GF-D8 (cell line): ENCODE data around the gene CABP4.

ENCODE experiments used
- DNase-seq: peaks from one replicate; lab custom pipeline; 2025; lab: John Stamatoyannopoulos, UW

Gene CABP4

DNA sequence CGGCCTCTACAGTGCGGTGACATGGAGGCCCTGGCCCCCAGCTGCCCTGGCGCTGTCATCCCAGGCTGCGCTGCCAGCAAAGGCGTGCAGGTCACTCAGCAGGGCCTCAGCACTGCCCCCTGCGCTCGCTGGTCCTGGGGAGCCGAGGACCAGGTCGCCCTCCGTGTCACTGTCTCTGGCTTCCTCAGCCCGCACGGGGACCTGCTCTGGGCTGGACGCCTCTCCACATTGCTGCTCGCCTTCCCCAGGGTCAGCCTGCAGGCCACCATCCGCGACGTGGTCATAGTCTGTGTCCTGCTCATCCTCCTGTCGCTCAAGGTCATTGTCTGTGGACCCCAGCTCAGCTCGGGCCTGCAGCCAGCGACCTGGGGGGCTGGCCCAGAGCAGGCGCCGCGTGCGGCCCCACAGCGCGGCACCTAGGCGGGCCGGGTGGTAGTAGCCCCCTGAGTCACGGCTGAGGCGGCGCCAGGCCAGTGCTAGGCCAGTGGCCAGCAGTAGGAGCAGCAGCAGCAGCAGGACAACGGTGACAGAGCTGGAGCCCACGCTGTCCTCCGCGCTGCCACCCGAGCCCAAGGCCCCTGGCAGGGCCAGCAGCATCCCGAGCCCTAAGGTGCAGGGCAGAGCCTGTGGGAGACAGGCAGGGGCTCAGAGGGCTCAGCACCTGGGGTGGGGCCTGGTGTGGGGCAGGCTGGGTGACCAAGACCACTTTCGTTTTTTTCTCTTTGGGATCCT is 19.3 kb upstream of the CABP4 start:
- no peak for DNase-seq

- DNase-seq: peak; percentile 68
Measured at GRCh38 chr11:67436459-67437081, 18.6 kb upstream of the CABP4 start.

DNA sequence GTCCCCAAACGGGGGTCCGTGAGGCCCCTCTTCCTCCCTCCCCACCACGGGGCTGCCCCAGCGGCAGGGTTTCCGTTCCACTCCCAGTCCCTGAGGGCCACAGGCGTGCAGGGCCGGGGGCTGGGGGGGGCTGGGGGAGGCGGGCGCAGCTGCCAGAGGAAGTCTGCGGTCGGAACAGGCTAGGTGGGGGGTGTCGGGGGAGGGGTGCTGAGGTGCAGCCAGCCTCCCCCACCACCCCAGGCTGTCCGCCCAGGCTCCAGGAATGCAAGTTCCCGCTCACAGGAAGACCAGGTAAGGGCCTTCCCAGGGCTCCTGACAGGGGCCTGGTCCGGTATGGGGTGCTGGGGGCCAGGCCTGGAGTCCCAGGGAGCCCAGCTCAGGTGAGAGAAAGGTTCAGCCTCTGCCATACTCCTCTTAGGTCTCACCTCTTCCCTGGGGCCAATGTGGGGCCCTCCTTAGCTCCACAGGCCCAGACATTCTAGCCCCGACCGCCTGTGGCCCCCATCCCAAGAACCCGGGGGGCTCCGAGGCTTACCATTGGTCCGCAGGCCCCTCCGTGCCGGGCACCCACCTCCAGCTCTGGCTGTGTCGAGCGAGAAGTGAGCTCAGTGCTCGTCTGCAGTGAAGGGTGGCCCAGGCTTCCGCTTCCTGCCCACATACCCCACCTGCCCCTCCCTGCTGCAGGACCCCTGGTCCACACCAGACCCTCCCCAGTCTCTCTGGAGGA is 17.9 kb upstream of the CABP4 start, which contains the start of gene PTPRCAP:
Gene PTPRCAP, minus strand, starts transcription at position 601 of the 727 bp plus-strand sequence. Its CDS starts 63 bp downstream, at position 538.
- DNase-seq: peak; percentile 56

DNA sequence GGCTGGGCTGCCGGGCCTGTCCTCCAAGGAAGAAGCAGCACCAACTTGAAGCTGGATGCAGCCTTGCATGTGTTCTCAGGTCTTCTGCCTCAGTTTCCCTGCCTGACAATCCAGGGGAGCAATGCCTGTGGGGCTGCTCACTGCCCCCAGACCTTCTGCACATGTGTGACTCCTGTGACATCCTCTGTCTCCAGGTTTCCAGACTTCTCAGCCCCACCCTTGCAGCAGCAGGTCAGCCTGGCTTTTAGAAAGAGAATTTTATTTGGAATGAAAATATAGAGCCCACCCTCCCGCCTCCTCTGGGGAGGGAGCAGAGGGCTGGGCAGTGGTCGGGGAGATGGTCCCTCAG is 17.4 kb upstream of the CABP4 start:
- DNase-seq: no peak

DNA sequence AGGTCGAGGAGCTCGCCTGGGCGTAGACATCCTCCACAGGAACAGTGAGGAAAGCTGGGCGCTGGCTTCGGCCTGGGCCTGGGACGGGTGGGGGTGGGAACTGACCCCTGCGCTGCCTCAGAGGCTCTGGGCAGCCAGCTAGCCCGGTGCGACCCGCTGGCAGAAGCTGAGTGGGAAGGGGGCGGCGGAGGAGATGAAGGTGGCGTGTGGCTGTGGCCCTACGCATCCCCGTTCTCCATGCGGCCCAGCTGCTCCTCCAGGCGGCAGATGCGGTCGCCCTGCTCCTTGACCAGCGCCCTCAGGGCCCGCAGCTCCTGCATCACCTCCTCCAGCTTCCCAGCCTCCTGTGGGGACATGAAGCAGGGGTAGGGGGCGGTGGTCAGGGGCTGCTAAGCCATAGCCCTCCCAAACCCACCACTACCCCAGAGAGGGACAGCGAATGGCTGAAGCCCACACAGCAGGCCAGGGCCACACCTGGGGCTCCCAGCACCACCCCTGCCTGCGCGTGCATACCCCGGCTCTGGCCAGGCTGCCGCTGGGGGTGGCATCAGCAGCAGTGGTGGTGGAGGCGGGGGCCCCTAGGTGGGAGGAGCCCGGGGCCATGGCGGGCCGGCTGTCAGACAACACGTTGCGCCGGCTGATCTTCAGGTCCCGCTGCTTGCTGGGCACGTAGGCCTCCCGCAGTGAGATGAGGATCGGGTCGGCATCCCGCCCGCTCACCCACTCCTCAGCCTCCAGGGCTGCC is 16.8 kb upstream of the CABP4 start:
- no peak for DNase-seq

DNA sequence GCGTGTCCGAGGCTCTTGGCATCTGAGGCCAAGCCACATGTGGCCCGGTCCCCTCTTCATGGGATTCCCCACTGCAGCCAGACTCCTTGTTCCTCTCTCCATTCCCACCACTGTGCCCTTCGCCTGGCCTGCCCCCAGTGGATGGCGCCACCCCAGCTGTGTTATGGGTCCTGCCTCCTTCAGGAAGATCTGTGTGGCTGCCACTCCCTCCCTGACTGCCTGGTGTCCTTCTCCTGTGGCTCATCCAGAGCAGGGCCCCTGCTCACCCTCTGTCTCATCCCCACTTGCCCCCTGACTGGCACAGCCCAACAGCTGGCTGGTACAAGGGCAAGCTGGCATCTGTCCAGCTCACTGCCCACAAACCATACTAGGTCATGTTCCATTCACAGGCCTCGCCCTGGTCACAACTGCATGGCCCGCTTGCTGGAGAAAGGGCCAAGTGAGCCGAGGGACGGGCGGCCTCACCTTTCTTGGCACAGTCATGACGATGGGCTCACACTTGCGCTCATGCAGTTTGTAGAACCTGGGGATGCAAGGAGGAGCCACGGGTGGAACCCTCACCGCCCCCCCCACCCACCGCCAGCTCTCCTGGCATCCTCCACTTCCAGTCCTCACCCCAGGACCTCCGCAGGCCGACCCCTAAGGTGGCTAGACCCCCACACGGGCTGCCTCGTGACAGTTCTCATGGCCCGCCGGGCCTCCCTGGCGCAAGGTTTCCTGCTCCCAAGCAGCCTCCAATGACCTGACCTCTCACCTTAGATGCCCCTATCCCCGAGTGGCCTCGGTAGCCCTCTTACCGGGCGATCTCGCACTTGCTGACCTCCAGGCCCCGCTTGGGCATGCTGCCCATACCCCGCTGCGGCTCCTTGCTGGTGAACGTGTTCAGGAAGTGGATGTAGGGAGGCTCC is 15.6 kb upstream of the CABP4 start:
- peak; percentile 58 for DNase-seq

DNA sequence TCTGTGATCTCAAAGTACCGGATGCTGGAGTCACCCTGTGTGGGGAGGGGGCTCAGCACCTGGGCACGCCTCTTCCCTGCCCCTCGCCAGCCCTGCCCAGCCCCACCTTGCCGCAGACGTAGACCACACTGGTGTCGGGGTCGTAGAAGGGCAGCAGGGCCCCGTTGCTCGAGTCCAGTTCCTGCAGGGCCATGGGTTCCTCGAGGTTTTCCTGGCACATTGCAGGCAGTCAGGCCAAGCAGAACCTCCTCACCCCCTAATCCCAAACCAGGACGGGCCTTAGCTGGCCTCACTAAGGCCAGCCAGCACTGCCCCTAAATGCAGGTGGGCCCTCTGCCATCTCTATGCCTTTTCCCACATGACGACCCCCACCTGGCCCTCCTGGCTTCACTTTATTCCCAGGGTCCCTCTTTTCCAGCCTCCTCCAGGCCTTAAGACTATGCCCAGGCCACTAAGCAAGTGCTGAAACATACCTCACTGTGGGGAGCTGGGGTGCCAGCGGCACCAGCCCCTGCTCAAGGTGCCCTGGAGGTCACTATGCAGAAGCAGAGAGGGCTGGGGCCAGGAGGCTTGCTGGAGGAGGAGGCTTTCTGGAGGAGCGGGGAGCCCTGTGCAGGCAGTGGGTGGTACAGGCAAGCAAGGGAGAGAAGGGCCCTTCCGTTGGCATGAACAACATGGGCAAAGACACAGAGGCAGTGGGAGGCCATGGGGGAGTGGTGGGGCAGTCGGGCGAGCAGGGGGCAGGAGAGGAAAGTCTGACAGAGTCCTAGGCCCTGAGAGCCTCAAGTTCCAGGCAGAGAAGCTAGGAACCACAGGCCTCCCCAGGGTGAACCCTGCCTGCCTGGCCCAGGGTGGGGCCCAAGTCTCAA is 14.7 kb upstream of the CABP4 start:
- peak; percentile 13 for DNase-seq

DNA sequence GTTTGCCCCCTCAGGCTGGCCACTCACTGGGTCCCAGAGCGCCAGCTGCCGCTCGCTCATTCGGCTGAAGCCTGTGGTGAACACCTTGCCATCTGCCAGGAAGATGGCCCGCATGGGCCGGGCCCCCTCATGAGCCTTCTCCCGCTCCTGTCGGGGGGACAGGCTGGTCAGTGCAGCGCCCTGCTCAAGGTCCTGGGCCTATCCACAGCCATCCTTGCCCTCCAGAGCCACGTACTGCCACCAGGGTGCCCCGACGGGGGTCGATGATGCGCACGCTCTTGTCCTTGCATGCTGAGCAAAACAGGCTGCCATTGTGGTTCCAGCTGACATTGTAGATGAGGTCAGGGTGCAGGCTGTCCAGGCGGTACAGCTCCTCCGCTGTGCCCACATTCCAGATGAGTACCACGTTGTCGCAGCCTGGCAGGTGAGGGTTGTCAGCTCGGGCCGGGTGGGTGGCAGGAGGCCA is 14.0 kb upstream of the CABP4 start:
- no peak for DNase-seq

DNA sequence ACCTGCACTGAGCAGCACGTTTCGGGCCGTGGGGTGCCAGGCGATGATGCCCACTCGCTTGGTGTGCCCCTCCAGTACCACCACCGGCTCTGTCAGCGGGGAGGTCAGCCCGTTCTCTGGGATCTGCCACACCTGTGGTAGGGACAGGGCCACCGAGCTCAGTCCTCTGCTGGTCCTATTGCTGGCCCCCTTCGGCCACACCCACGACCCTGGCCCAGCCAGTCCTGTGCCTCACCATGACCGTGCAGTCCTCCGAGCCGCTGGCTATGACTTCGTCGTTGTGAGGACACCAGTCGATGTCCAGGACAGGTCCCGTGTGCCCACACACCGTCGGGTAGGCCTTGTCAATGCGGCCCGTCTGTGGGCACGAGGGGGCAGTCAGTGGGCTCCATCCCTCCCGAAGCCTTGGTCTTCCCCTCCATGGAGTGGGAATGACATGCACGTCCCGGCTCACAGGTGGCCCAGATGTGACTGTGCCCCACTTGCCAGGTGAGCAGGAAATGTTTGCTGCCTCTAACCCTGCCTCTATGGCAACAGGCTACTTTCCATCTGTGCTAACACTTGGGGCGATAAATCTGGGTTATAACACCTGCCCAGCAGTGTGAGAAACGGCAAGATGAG is 13.3 kb upstream of the CABP4 start:
- no peak for DNase-seq

GRCh38 chr11:67442504-67443404 is 12.4 kb upstream of the CABP4 start:
- no peak for DNase-seq

GRCh38 chr11:67445515-67445914 is 9.6 kb upstream of the CABP4 start:
- no peak for DNase-seq

DNA sequence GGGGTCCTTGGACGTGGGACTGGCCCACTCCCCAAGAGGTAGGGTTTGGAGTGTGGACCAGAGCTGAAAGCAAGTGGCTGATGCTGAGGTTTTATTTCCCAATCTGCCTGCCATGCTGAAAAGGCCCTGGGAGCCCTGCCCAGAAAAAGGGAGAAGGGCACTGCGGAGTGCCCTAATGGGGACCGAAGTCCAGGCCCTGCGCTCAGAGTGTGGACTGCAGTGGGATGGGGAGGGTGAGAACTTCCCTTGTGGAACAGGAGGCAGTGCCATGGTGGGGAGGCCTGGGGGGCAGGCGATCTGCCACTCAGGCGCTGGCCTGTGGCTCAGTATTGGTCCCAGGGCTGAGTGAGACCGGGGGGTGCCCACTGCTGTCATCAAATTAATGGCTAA is 6.9 kb upstream of the CABP4 start:
- DNase-seq: no peak

GRCh38 chr11:67449116-67449844 is 5.9 kb upstream of the CABP4 start:
- DNase-seq: no peak

- no peak for DNase-seq
Measured at GRCh38 chr11:67450796-67451657, 4.1 kb upstream of the CABP4 start.

GRCh38 chr11:67451658-67451976 is 3.5 kb upstream of the CABP4 start:
- DNase-seq: no peak

GRCh38 chr11:67452141-67452952 is 2.8 kb upstream of the CABP4 start, which contains the start of gene GPR152:
Gene GPR152, minus strand, starts transcription at chr11:67452729. Its CDS starts 5 bp downstream, at chr11:67452724.
- DNase-seq: no peak
